GM19372 (cell line): ENCODE data around the gene SLX4IP.

ENCODE experiments used
- ATAC-seq: cut with Tn5 transposase; IDR thresholded peaks from one replicate; pipeline ENCODE4 v1.9.1; 2021; ENCODE audit warnings: mild to moderate bottlenecking, low read depth, moderate library complexity; ENCODE audit not compliant: unreplicated experiment

SLX4IP gene

GRCh38 chr20:10513061-10513460, 78.0 kb downstream of the SLX4IP start:
- ATAC-seq, result no peak

- no peak for ATAC-seq
Measured at GRCh38 chr20:10513931-10514575, 78.9 kb downstream of the SLX4IP start.

- ATAC-seq, result no peak
Measured at GRCh38 chr20:10516529-10516928, 81.4 kb downstream of the SLX4IP start.

DNA sequence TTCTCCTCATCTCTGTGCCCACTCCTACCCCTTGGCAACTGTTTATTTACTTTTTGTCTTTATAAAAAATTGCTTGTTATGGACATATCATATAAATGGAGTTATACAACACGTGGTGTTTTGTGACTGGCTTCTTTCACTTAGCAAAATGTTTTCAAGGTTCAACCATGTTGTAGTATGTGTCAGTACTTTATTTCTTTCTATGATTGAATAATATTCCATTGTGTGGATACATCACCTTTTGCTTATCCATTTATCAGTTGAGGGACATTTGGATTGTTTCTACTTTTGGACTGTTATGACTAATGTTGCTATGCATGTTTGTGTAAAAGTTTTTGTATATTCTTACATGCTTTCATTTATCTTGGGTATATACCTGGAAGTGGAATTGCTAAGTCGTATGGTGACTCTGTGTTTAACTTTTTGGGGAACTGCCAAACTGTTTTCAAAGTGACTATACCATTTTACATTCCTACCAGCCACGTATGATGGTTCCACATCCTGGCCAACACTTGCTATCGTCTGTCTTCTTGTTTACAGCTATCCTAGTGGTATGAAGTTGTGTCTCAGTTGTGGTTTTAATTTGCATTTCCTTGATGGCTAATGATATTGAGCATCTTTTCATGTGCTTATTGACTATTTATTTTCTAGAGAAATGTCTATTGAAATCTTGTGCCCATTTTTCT, 84.4 kb downstream of the SLX4IP start:
- no peak for ATAC-seq

GRCh38 chr20:10520528-10520927, 85.4 kb downstream of the SLX4IP start:
- ATAC-seq, result no peak

DNA sequence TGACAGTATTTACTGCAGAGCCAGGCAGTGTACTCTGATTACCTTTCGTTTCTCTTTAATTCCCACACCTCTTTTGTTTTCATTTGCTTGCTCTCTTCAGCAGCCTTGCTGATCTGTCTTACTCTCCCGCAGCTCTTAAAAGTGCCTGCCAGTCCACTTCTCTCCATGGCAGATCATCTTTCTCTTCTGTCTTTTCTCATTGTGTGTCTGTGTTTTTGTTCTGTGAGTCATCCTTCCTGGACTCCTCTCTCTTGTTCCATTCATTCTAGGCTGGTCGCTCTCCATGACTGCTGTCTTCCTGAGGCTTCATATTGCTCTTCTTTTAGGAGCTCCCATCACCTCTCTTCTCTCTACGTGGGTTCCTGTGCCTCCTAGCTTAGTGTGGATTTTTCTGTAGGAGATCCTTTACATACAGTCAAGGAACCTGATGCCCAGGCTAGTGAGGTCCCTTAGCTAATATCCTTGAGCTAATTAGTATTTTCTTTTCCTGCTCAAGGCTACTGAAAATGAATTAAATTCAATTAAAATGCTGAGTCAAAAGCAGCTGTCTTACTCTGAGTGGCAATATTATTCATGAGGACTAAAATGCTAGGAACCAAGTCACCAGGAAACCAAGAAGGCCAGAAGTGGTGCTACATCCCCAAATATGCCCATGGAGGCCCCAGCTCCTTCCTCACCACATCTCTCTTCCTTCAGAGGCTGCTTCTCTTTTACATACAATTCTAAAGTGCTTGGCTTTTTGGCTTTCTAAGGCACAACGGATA, 86.1 kb downstream of the SLX4IP start:
- ATAC-seq, result no peak

DNA sequence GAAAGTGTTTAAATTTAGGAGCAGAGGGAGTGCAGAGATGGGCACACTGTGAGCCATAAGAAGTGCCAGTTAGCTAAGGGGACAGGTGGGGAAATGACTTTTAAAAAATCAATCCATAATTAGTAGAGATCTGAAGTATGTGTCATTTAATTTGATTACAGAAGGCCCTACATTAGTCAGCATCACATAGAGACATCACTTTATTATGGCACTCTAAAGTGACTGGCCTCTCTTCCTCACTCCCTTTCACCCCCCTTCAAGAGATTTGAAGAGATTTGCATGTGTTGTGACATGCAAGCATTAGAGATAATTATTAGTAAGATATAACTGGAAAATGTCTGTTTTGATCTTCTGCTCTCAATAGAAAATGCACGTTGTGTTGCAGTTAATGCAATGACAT, 86.7 kb downstream of the SLX4IP start:
- ATAC-seq, result no peak

- ATAC-seq, result no peak
Measured at GRCh38 chr20:10522328-10522727, 87.2 kb downstream of the SLX4IP start.

DNA sequence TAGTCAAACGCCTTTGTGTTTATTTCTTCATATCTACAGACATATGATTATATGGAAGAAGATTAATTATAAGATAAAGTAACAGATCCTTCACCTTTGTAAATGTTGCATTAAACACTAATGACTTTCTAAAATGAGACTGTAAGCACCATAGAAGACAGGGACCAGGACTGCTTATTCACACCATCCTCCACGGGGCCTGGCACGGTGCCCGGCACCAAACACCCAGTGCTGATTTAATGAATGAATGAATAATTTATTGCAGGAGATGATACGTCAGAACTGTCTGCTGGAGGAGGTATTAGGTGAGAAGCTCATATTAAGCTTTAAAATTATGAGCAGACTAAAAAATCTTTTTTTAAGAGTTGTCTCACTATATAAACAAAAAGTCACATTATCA, 88.3 kb downstream of the SLX4IP start:
- ATAC-seq, result no peak

DNA sequence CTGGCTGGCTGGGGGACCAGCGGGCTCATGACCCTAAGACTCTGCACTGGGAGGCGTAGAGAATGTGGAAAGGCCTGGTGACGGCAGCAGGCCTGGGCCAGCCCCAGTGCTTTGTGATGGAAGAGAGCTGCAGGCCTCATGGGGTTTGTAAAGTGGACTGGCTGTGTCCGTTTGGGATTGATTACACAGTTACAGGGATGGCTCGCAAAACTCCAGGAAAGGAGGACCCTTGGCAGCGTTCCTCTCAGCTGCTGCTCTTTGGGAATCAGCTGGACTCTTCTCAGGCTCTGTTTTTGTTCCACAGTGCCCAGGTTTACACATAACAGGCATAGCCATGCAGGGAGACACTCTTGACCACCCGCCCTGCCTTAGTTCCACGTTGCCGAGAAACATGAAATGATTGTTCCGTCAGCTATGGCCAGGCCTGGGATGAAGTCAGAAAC, 89.0 kb downstream of the SLX4IP start:
- ATAC-seq, result no peak

GRCh38 chr20:10524643-10525042, 89.5 kb downstream of the SLX4IP start:
- no peak for ATAC-seq

GRCh38 chr20:10527781-10528180, 92.7 kb downstream of the SLX4IP start:
- ATAC-seq, result no peak

- no peak for ATAC-seq
Measured at GRCh38 chr20:10530883-10531282, 95.8 kb downstream of the SLX4IP start.

GRCh38 chr20:10531848-10532247, 96.7 kb downstream of the SLX4IP start:
- no peak for ATAC-seq

- ATAC-seq, result no peak
Measured at GRCh38 chr20:10532361-10532760, 97.3 kb downstream of the SLX4IP start.

- ATAC-seq, result no peak
Measured at GRCh38 chr20:10536531-10536930, 101.4 kb downstream of the SLX4IP start.

DNA sequence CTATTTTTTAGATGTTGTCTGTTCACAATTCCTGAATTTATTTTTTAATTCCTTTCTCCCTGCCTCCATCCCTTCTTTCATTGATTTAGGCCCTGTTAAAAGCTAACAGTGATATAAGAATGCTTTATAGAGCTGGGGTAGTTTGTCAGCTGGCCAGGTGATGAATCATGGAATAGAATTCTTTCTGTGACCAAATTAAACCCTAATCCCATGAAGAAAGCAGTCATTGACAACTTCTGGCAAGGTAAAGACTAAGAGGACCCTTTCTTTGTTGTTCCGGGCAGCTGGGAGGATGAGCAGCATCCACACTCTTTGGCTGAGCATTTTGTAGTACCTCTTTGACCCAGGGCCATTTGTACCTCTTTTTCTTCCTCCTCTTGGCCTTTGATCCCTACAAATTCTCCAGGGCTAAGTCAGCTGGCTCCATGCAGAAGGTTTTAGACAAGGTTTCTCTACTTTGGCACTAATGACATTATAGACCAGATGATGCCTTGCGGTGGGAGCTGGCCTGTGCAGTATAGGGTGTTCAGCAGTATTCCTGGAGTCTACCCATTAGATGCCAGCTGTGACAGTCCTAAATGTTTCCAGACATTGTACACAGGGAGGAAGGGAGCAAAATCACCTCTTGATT, 102.9 kb downstream of the SLX4IP start:
- no peak for ATAC-seq

DNA sequence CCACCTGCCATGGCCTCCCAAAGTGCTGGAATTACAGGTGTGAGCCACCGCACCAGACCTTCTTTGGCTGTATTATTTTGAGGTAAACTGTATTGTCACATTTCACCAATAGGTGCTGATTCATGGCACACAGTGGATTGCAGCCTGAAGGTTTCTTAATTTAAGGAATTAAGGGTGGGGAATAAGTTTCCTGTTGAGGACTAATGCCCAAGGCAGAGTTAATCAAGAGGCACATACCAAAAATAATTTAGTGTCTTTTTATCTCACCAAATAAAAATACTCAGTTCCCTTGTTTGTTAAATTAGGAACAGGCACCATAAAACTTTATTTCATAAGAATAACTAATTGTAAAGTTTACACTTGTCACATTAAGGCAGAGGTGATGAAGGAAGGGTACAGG, 103.7 kb downstream of the SLX4IP start:
- no peak for ATAC-seq

DNA sequence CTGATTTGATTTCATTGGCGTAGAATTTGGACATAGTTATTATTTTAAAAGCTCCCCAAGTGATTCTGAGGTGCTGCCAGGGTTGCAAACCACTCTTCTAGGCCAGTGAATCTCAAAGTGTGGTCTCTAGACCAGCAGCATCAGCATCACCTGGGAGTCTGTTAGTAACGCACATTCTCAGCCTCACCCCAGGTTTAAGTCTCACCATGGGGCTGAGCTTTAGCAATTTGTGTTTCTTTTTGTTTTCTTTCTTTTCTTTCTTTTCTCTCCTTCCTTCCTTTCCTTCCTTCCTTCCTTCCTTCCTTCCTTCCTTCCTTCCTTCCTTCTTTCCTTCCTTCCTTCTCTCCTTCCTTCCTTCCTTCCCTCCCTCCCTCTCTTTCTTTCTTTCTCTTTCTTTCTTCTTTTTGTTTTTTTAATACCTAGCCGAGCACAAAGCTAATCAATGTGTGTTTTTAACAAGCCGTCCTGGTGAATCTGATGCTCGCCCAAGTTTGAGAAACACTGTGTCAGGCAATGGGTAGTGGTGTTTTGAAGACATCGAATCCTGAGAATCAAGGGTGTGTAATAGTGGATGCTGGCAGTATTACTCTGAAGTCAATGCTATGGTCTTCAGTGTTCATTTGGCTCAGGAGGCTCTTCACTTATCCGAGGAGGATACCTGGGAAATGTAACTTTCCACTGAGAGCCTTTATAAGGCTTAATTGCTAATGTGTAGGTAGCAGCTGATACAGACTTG, 104.9 kb downstream of the SLX4IP start:
- no peak for ATAC-seq
